Heart left ventricle (tissue), 13 donors: ENCODE data around the gene BLTP2.

ENCODE experiments used
- CTCF ChIP-seq, 12 donors: fragments of 200-600 bp; sonication (generic) in 4 of 12; IDR thresholded peaks; one replicate each; pipeline versions ENCODE4 v1.5.0 to v1.8.0; 2018 to 2022; ENCODE audit warnings: antibody characterized with exemption in 12 of 12, mild to moderate bottlenecking in 5 of 12
- POLR2A ChIP-seq, 2 donors: fragments of 450-650 bp; IDR thresholded peaks; one replicate each; pipeline ENCODE4 v1.6.1; 2017; ENCODE audit warnings: antibody characterized with exemption in 2 of 2, mild to moderate bottlenecking in 2 of 2, moderate library complexity in 2 of 2
- donor health status: ischemic (EF 13 %, LVEDD 7.1; RV severe dilation, severe dysfunction).
- donor health status: DM: no; HTN: yes; CAD: no.
- donor health status: DM: no; HTN: no; CAD: no.
- donor health status: ischemic (EF 25% LVEDD 6.9; RV normal size, moderate dysfunction).
- donor health status: ischemic (EF 25% LVEDD 5.7; RV mildly dilated, moderate dysfunction).
- donor health status: ischemic (EF 35%, LVEDD 5.7; RV mildly dilated, moderate dysfunction).
- donor health status: nonischemic (EF 11% LVEDD 7.7; RV severe dilation, severe dysfunction).
- donor health status: DM: yes; HTN: yes; CAD: no.
- donor health status: PGD.
- donor health status: ischemic (EF 29% LVEDD 5.4; RV normal size, mild dysfunction).
- donor health status: nonischemic (EF 23%, LVEDD 6.1; RV moderate dilation, normal function).

- TF ChIP-seq CTCF (IDR thresholded peaks at IDR 0.05): no peak
- TF ChIP-seq POLR2A (IDR thresholded peaks at IDR 0.05): no peak
These were observed 20.8 kb downstream of the BLTP2 start for GRCh38 chr17:28624148-28624547.
